Hepatocyte (in vitro differentiated cells): ENCODE data around the gene CCIN.

Experiments
- EZH2 ChIP-seq: fragments of 200-600 bp; sonication (generic); IDR thresholded peaks from 2 replicates; pipeline ENCODE4 v1.6.1; 2016; ENCODE audit warnings: antibody characterized with exemption, mild to moderate bottlenecking, borderline replicate concordance
- TF ChIP-seq, protein P1 (sequence below): fragments of 200-600 bp; sonication (generic); IDR thresholded peaks from 2 replicates; pipeline ENCODE4 v1.5.1; 2016; ENCODE audit warnings: antibody characterized with exemption, mild to moderate bottlenecking; ENCODE audit not compliant: poor library complexity

- TF ChIP-seq, protein P1, sequence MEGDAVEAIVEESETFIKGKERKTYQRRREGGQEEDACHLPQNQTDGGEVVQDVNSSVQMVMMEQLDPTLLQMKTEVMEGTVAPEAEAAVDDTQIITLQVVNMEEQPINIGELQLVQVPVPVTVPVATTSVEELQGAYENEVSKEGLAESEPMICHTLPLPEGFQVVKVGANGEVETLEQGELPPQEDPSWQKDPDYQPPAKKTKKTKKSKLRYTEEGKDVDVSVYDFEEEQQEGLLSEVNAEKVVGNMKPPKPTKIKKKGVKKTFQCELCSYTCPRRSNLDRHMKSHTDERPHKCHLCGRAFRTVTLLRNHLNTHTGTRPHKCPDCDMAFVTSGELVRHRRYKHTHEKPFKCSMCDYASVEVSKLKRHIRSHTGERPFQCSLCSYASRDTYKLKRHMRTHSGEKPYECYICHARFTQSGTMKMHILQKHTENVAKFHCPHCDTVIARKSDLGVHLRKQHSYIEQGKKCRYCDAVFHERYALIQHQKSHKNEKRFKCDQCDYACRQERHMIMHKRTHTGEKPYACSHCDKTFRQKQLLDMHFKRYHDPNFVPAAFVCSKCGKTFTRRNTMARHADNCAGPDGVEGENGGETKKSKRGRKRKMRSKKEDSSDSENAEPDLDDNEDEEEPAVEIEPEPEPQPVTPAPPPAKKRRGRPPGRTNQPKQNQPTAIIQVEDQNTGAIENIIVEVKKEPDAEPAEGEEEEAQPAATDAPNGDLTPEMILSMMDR = no peak
- TF ChIP-seq EZH2 = no peak
Observed at GRCh38 chr9:36191290-36191645, 22.1 kb downstream of the CCIN start.
